GM10266 (cell line): Measurements from ENCODE around the gene HLA-DPA1.
"Not testable (repeated sequence)": the region's sequence is repeated elsewhere in the genome, so short reads cannot be mapped to it uniquely, and the experiment has no call there.

Experiments used
- DNase-seq: peaks from one replicate; pipeline ENCODE4 v3.0.0; 2012; ENCODE audit errors: extremely low spot score
- CTCF ChIP-seq: IDR thresholded peaks from 2 replicates; pipeline ENCODE4 v1.5.1; 2012; ENCODE audit warnings: mild to moderate bottlenecking, low read depth; ENCODE audit not compliant: control insufficient read depth, insufficient read depth; ENCODE audit errors: missing control alignments

The HLA-DPA1 gene

GRCh38 chr6:33072508-33073100 lies 845 bp downstream of the HLA-DPA1 start:
- DNase-seq, result no peak
- TF ChIP-seq CTCF, result no peak

GRCh38 chr6:33071569-33071968 lies 1.9 kb downstream of the HLA-DPA1 start:
- no peak for DNase-seq
- no peak for TF ChIP-seq CTCF

- DNase-seq, result no peak
- TF ChIP-seq CTCF, result no peak
These were observed 2.5 kb downstream of the HLA-DPA1 start for GRCh38 chr6:33070909-33071308.

- DNase-seq, result no peak
- TF ChIP-seq CTCF, result no peak
These were observed 4.3 kb downstream of the HLA-DPA1 start for GRCh38 chr6:33069021-33069738.

- DNase-seq, result no peak
- no peak for TF ChIP-seq CTCF
These were observed 6.4 kb downstream of the HLA-DPA1 start for GRCh38 chr6:33066917-33067521.

GRCh38 chr6:33065312-33065711 lies 8.1 kb downstream of the HLA-DPA1 start:
- no peak for DNase-seq
- no peak for TF ChIP-seq CTCF

GRCh38 chr6:33064723-33065122 lies 8.7 kb downstream of the HLA-DPA1 start:
- no peak for TF ChIP-seq CTCF

GRCh38 chr6:33063435-33063834 lies 10.0 kb downstream of the HLA-DPA1 start:
- not testable (repeated sequence) for DNase-seq

More at GRCh38 chr6:33064723-33065122, 8.7 kb downstream of the HLA-DPA1 start:
- no peak for DNase-seq
